H9 (cell line): ENCODE results near the gene EOMES. TPM values are rescaled to one million over a fixed set of nuclear protein-coding genes. Genes with fewer than 3 reads are reported as not detected.
A peak's percentile ranks its signal among the peaks of the same experiment; 100 is the strongest.

Experiments
- DNase-seq: peaks from one replicate; pipeline ENCODE4 v3.0.0-alpha.2; 2017
- H2AFZ ChIP-seq: one replicate; pipeline ENCODE4 v1.6.1; 2013; ENCODE audit warnings: mild to moderate bottlenecking, low read length, control low read depth, moderate library complexity
- H2AK5ac ChIP-seq: 2 replicates; pipeline ENCODE4 v1.6.1; 2013; ENCODE audit warnings: low read length, control low read depth, mixed read lengths; ENCODE audit not compliant: insufficient read length
- H2BK120ac ChIP-seq: one replicate; pipeline ENCODE4 v1.6.1; 2013; ENCODE audit warnings: low read depth, mild to moderate bottlenecking, low read length, control low read depth, inconsistent platforms; ENCODE audit not compliant: poor library complexity, severe bottlenecking
- H2BK12ac ChIP-seq: 2 replicates; pipeline ENCODE4 v1.6.1; 2013; ENCODE audit warnings: low read length, control low read depth, mixed read lengths, low read depth; ENCODE audit not compliant: insufficient read length
- H2BK15ac ChIP-seq: 2 replicates; pipeline ENCODE4 v1.6.1; 2013; ENCODE audit warnings: low read depth, low read length, control low read depth
- H2BK20ac ChIP-seq: one replicate; pipeline ENCODE4 v1.6.1; 2013; ENCODE audit warnings: low read depth, mild to moderate bottlenecking, low read length, control low read depth, inconsistent platforms; ENCODE audit not compliant: poor library complexity, severe bottlenecking
- H2BK5ac ChIP-seq: 2 replicates; pipeline ENCODE4 v1.6.1; 2013; ENCODE audit warnings: low read length, control low read depth, mixed read lengths; ENCODE audit not compliant: insufficient read length
- H3K14ac ChIP-seq: 2 replicates; pipeline ENCODE4 v1.6.1; 2013; ENCODE audit warnings: low read length, control low read depth; ENCODE audit not compliant: insufficient read depth
- H3K18ac ChIP-seq: 2 replicates; pipeline ENCODE4 v1.6.1; 2013; ENCODE audit warnings: low read depth, mild to moderate bottlenecking, mixed read lengths, low read length, control low read depth; ENCODE audit not compliant: insufficient read length
- H3K23ac ChIP-seq: 2 replicates; pipeline ENCODE4 v1.6.1; 2013; ENCODE audit warnings: low read length, control low read depth, mixed read lengths, low read depth; ENCODE audit not compliant: insufficient read length
- H3K23me2 ChIP-seq: 2 replicates; pipeline ENCODE4 v1.6.1; 2013; ENCODE audit warnings: low read depth, mild to moderate bottlenecking, mixed read lengths, low read length, control low read depth; ENCODE audit not compliant: insufficient read length, poor library complexity, severe bottlenecking
- H3K27ac ChIP-seq: 2 replicates; pipeline ENCODE4 v1.5.1; 2013; ENCODE audit warnings: low read length, control low read depth, mixed read lengths, low read depth; ENCODE audit not compliant: insufficient read length
- H3K27me3 ChIP-seq: 2 replicates; pipeline ENCODE4 v1.6.1; 2013; ENCODE audit warnings: low read length, control low read depth, inconsistent platforms; ENCODE audit not compliant: insufficient read depth
- H3K4ac ChIP-seq: 2 replicates; pipeline ENCODE4 v1.6.1; 2013; ENCODE audit warnings: low read depth, mild to moderate bottlenecking, control low read depth, inconsistent platforms, low read length, moderate library complexity
- H3K4me1 ChIP-seq: 2 replicates; pipeline ENCODE4 v1.6.1; 2013; ENCODE audit warnings: low read length, control low read depth, inconsistent platforms; ENCODE audit not compliant: insufficient read depth
- H3K4me2 ChIP-seq: 2 replicates; pipeline ENCODE4 v1.6.1; 2013; ENCODE audit warnings: low read length, control low read depth, mixed read lengths; ENCODE audit not compliant: insufficient read length, insufficient read depth
- H3K56ac ChIP-seq: 2 replicates; pipeline ENCODE4 v1.6.1; 2013; ENCODE audit warnings: low read depth, mild to moderate bottlenecking, mixed read lengths, low read length, control low read depth; ENCODE audit not compliant: insufficient read length
- H3K79me1 ChIP-seq: 2 replicates; pipeline ENCODE4 v1.6.1; 2013; ENCODE audit warnings: low read depth, mild to moderate bottlenecking, moderate library complexity, low read length, control low read depth, inconsistent platforms; ENCODE audit not compliant: insufficient read depth, poor library complexity, severe bottlenecking
- H3K79me2 ChIP-seq: 2 replicates; pipeline ENCODE4 v1.6.1; 2013; ENCODE audit warnings: low read length, control low read depth, inconsistent platforms; ENCODE audit not compliant: insufficient read depth
- H3K9ac ChIP-seq: 2 replicates; pipeline ENCODE4 v1.6.1; 2013; ENCODE audit warnings: low read length, control low read depth, mixed read lengths; ENCODE audit not compliant: insufficient read length; ENCODE audit errors: extremely low read depth
- H3K9me3 ChIP-seq: one replicate; pipeline ENCODE4 v1.6.1; 2013; ENCODE audit warnings: low read depth, low read length, inconsistent platforms; ENCODE audit not compliant: control insufficient read depth
- H3T11ph ChIP-seq: one replicate; pipeline ENCODE4 v1.6.1; 2013; ENCODE audit warnings: mild to moderate bottlenecking, low read length, control low read depth, inconsistent platforms
- H4K20me1 ChIP-seq: one replicate; pipeline ENCODE4 v1.6.1; 2013; ENCODE audit not compliant: control insufficient read depth, insufficient read length, insufficient read depth
- H4K5ac ChIP-seq: 2 replicates; pipeline ENCODE4 v1.6.1; 2013; ENCODE audit warnings: low read depth, mild to moderate bottlenecking, mixed read lengths, low read length, control low read depth; ENCODE audit not compliant: insufficient read length
- H4K8ac ChIP-seq: replicated peaks from 2 replicates; pipeline ENCODE4 v1.6.1; 2013; ENCODE audit warnings: low read length, control low read depth, mixed read lengths, low read depth; ENCODE audit not compliant: insufficient read length
- H4K91ac ChIP-seq: 2 replicates; pipeline ENCODE4 v1.6.1; 2013; ENCODE audit warnings: low read depth, mild to moderate bottlenecking, moderate library complexity, mixed read lengths, low read length, control low read depth; ENCODE audit not compliant: insufficient read length
- H3K27ac Mint-ChIP-seq, 3 experiments: 2 replicates in 2 of 3; 3 replicates in 1 of 3; pipeline ENCODE4 v1.8.0; 2020 to 2021; ENCODE audit warnings: mixed read lengths in 3 of 3, mild to moderate bottlenecking in 1 of 3, moderate library complexity in 1 of 3
- H3K27me3 Mint-ChIP-seq: 2 replicates; pipeline ENCODE4 v1.8.0; 2021; ENCODE audit warnings: low read depth, mild to moderate bottlenecking, moderate library complexity, mixed read lengths
- H3K36me3 Mint-ChIP-seq, 3 experiments: 2 replicates in 2 of 3; 3 replicates in 1 of 3; pipeline ENCODE4 v1.8.0; 2020 to 2021; ENCODE audit warnings: low read depth in 3 of 3, mixed read lengths in 3 of 3; ENCODE audit not compliant: insufficient read depth in 1 of 3
- H3K4me1 Mint-ChIP-seq, 2 experiments: 2 replicates each; pipeline ENCODE4 v1.8.0; 2020; ENCODE audit warnings: mixed read lengths in 2 of 2
- H3K4me3 Mint-ChIP-seq, 2 experiments: 2 replicates in 1 of 2; 3 replicates in 1 of 2; pipeline ENCODE4 v1.8.0; 2020 to 2021; ENCODE audit warnings: mild to moderate bottlenecking in 2 of 2, mixed read lengths in 2 of 2, moderate library complexity in 1 of 2
- H3K9me3 Mint-ChIP-seq, 2 experiments: 2 replicates in 1 of 2; 3 replicates in 1 of 2; pipeline ENCODE4 v1.8.0; 2020; ENCODE audit warnings: mild to moderate bottlenecking in 2 of 2, mixed read lengths in 2 of 2, moderate library complexity in 1 of 2
- CTCF ChIP-seq: fragments of 200-600 bp; sonication (generic); conservative IDR thresholded peaks from 3 replicates; pipeline ENCODE4 v1.8.0; 2021; ENCODE audit warnings: antibody characterized with exemption, mild to moderate bottlenecking
- WGBS: extraction: QIAGEN DNeasy Blood & Tissue Kit; methylation state at CpG from one replicate; pipeline ENCODE4 v1.1.7; 2013; ENCODE audit warnings: missing lambda C conversion rate, low lambda C conversion rate, mixed read lengths; ENCODE audit not compliant: insufficient read length; ENCODE audit errors: extremely low coverage; 5-methylcytosine and 5-hydroxymethylcytosine counted together
- total RNA-seq: library from RNA; stranded (reverse); gene quantifications from 2 replicates; pipeline ENCODE4 v1.2.1, GENCODE V29; 2021

EOMES gene
- total RNA-seq, 1 experiment from 2014 or later = 1.7 TPM

DNA sequence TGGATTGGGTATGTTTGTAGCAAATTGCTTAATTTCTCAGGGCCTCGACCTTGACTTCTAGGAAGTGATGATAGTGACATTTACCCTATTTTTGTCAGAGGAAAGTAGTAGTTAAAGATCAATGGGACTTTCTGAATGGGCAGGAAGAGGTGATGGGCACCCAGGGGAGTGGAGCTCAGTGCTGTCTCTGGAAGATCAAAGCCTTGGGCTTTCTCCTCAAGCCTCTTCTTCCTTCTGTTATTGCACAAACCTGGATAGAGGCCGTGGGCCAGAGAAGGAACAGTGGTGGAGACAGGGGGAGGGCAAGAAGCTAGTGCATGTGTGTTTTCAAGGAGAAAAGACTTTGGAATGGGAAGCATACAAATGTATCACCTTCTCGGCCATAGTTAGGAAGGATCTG lies 44.9 kb upstream of the EOMES start:
- DNase-seq = peak; percentile 29
- no peak overlapping the region for H3K27ac Mint-ChIP-seq
- H3K23ac ChIP-seq = no peak overlapping the region
- H4K20me1 ChIP-seq = no peaks in the 10 kb centered on the region
- H3K36me3 Mint-ChIP-seq = no peaks in the 10 kb centered on the region
- H3K27me3 ChIP-seq = no peaks in the 10 kb centered on the region
- H4K91ac ChIP-seq = no peak overlapping the region
- H3K56ac ChIP-seq = no peak overlapping the region
- H2BK120ac ChIP-seq = no peak overlapping the region
- H3K4me3 Mint-ChIP-seq = no peak overlapping the region
- no peak overlapping the region for H3K18ac ChIP-seq
- H3K4me1 ChIP-seq = peaks cover 4% of the 10 kb centered on the region; the same call in 1 of the 2 replicates
- no peaks in the 10 kb centered on the region for H3K9me3 ChIP-seq
- H4K8ac ChIP-seq = no peak overlapping the region
- no peak overlapping the region for H3T11ph ChIP-seq
- no peak for TF ChIP-seq CTCF
- H3K27ac ChIP-seq = no peak overlapping the region
- H4K5ac ChIP-seq = no peak overlapping the region
- H3K4me2 ChIP-seq = no peak overlapping the region
- H3K27me3 Mint-ChIP-seq = peaks cover 4% of the 10 kb centered on the region; the same call in 1 of the 2 replicates
- H2BK5ac ChIP-seq = no peak overlapping the region
- no peak overlapping the region for H2BK20ac ChIP-seq
- no peak overlapping the region for H3K9ac ChIP-seq
- H3K9me3 Mint-ChIP-seq = no peaks in the 10 kb centered on the region
- no peak overlapping the region for H2BK15ac ChIP-seq
- no peak overlapping the region for H2AK5ac ChIP-seq
- no peak overlapping the region for H3K4ac ChIP-seq
- H2AFZ ChIP-seq = no peak overlapping the region
- WGBS = no CpG with 5 or more reads among the region's 3 CpGs
- H2BK12ac ChIP-seq = no peak overlapping the region
- no peaks in the 10 kb centered on the region for H3K23me2 ChIP-seq
- H3K79me1 ChIP-seq = no peaks in the 10 kb centered on the region
- no peaks in the 10 kb centered on the region for H3K79me2 ChIP-seq
- H3K4me1 Mint-ChIP-seq = peaks cover 5 to 12% of the 10 kb centered on the region in 2 experiments; a peak in 2 of 4 replicates
- H3K14ac ChIP-seq = no peak overlapping the region
